Measurements from ENCODE around the gene MOSPD3.
A peak's percentile ranks its signal among the peaks of the same experiment; 100 is the strongest.

MOSPD3 gene

DNA sequence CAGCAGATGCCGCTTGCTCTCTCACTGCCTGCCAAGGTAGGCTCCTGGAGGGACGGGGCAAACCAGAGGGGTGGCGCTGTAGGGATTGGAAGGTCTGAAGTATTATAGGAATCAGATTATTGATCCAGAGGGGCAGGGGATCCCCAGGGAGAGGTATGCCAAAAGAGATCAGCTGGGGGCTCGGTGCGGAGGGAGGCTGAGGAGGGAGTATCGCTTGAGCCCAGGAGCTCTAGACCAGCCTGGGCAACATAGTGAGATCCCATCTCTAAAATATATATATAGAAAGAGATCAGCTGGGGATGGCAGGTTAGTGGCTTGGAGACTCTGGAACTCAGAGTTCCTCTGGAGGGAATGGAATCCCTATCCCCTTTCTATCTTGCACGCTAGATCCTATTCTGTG is 17.2 kb upstream of the MOSPD3 start:
- no peak for DNase-seq

DNA sequence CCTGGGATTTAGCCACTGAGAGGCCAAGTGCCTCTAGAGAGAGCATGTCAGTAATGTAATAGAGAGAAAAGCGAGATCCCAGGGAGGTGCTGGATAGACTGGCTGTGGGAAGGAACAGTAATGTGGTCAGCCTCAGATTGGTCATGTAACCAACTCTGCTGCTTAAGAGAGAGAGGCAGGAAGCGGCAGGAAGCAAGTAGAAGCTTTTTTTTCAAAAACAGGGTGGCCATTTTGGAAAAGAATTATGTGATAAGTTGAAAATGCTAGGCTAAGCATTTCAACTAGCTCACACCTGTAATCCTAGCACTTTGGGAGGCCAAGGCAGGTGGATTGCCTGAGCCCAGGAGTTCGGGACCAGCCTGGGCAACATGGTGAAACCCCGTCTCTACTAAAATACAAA is 13.9 kb upstream of the MOSPD3 start:
- no peak for DNase-seq

DNA sequence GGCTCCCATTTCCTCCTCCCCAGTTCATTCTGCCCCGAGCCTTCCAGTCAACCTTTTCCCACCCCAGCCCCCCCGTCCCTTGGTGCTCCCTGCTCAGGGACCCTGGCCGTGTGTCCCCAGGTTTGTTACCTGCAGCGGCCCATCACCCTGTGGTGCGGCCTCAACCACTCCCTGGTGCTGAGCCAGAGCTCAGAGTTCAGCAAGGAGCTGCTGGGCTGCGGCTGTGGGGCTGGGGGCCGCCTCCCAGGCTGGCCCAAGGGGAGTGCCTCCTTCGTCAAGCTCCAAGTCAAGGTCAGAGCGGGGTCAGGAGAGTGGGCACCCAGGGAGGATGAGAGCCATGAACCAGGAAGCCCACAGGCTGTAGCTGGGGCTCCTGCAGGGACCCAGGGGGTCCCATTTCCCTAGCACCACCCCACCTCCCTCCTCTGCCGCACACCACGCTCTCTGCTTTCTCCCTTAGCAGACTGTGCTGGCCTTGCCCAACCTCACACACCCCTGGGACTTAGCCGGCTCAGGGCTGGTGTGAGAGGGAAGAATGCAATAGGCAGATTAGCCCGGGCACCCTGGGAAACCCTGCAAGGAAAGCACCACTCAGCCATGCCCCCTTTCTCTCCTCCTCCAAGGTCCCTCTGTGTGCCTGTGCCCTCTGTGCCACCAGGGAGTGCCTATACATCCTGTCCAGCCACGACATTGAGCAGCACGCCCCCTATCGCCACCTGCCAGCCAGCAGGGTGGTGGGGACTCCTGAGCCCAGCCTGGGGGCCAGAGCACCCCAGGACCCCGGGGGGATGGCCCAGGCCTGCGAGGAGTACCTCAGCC is 12.2 kb upstream of the MOSPD3 start:
- DNase-seq: no peak

- no peak for DNase-seq
Observed at GRCh38 chr7:100600730-100601038, 11.7 kb upstream of the MOSPD3 start.

DNA sequence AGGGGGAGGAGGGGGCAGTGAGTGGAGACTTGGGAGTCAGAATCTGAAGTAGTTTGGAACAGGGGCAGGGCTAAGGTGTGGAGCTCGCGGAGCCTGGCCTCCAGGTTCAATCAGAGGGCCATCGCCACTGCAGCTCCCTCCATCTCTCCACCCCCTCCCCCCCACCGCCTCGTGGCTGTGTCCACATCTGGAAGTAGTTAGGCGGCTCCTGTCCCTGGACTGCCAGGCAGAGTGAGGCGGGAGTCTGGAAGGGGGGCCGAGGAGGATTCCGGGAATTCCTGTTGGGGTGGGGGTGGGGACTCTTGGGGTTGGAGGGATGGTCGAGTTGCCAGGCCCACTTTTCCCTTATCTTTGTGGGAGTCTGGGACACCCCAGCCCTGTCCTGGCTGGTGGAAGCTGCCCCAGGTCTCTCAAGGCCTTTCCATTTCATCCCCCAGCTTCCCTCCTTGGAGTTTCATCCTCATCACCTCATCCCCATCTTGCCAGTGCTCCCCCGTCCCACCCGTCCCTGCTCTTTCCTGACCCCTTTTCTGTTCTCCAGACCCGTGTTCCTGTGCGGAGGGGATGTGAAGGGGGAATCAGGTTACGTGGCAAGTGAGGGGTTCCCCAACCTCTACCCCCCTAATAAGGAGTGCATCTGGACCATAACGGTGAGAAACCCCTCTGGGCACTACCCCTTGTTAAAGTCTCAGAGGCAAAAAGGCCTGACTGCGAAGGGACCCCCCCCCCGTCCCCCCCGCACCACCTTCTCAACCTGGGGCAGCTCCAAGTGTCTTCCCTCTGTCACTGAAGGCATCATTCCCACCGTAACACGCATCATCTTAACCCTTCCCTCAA is 9.2 kb upstream of the MOSPD3 start:
- DNase-seq: no peak

- no peak for DNase-seq
Observed at GRCh38 chr7:100603726-100604027, 8.7 kb upstream of the MOSPD3 start.

- peak; percentile 79 to 83 for DNase-seq
Observed at GRCh38 chr7:100604028-100604975, 8.0 kb upstream of the MOSPD3 start.

DNA sequence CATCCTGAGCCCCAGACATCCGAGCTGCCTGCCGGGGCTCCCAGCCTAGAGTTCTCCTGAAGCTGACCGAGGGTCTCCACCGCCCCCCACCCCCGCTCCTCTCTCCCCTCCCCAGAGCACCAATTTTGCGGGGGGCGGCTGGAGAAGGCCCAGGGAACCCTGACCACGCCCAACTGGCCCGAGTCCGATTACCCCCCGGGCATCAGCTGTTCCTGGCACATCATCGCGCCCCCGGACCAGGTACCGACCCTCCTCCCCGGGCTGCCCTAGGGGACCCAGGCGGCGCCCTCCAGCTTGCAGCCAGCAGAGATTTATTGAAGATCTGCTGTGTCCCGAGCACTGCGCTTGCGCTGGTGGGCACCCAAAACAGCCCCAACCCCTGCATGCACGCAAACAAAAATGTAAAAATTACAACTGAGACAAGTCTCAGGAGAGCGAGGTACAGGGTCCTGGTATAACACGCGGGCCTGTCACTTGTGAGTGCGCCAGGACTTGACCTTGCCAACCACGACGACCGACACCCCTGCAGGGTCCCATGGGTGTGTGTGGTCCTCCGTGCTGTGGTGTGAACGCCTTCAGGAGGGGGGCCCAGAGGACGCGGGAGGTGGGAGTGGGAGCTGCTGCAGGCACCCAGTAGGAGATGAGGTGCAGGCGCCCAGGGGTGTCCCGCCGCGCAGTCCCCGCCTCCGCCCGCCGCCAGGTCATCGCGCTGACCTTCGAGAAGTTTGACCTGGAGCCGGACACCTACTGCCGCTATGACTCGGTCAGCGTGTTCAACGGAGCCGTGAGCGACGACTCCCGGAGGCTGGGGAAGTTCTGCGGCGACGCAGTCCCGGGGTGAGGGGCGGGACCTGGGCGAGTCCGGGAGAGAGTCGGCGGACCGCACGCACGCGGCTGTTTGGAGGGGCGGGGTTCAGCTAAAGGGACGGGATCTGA is 7.1 kb upstream of the MOSPD3 start:
- DNase-seq: peak; percentile 41 to 42

DNA sequence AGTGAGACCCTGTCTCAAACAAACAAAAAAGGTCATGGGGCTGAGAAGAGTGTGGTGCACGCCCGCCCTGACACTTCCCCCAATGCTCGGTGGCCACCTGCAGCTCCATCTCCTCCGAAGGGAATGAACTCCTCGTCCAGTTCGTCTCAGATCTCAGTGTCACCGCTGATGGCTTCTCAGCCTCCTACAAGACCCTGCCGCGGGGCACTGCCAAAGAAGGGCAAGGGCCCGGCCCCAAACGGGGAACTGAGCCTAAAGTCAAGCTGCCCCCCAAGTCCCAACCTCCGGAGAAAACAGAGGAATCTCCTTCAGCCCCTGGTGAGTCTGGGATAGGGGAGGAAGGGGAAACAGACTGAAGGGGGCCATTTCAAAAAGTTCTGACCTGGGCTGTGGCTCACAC is 6.0 kb upstream of the MOSPD3 start:
- no peak for DNase-seq

DNA sequence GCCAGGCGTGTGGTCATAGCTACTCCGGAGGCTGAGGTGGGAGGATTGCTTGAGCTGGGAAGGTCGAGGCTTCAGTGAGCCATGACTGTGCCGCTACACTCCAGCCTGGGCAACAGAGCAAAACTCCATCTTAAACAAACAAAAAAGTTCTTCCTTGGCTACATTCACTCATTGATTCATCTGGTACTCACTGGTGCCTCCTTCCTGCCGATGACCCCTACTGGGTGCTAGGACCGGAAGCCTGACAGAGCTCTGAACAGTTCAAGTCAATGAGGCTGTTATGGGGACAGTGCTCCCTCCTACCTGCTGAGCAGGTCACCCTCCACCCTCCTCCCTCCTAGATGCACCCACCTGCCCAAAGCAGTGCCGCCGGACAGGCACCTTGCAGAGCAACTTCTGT is 5.2 kb upstream of the MOSPD3 start:
- DNase-seq: no peak

- DNase-seq: no peak
Observed at GRCh38 chr7:100609958-100610357, 2.4 kb upstream of the MOSPD3 start.

GRCh38 chr7:100612730-100613390 is 520 bp downstream of the MOSPD3 start:
- peak in 1 of 2 donors; percentile 22 for DNase-seq

DNA sequence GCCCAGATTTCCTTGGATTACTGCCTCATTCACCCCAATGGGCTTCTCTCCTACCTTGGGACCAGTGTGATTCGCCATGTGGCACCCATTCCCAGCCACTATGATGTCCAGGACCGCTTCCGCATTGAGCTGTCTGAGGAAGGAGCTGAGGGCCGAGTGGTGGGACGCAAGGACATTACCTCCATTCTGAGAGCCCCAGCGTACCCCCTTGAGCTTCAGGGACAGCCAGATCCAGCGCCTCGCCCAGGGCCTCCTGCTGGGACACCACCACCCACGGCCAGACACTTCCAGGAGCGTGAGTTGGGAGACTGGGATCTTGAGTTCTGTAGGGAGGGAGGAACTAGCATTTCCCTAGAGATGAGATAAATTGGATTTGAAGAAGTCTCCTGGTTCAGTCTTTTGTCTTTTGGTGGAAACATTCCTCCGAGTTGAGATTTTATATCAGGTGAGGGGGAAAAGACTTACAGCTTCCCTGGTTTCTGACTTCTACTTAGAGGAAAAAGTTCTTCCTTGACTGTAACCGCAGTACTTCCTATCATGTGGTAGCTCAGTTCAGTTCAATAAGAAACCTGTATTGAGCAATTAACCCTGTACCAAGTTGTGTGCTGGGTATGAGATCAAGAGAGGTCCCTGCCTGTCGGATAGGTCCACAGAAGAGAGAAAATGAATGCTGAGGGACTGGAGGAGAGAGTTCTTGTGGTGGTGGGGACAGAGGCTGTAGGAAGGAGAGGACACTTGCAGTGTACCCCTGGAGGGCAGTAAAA is 1.3 kb downstream of the MOSPD3 start:
- DNase-seq: peak in 1 of 2 donors; percentile 13

DNA sequence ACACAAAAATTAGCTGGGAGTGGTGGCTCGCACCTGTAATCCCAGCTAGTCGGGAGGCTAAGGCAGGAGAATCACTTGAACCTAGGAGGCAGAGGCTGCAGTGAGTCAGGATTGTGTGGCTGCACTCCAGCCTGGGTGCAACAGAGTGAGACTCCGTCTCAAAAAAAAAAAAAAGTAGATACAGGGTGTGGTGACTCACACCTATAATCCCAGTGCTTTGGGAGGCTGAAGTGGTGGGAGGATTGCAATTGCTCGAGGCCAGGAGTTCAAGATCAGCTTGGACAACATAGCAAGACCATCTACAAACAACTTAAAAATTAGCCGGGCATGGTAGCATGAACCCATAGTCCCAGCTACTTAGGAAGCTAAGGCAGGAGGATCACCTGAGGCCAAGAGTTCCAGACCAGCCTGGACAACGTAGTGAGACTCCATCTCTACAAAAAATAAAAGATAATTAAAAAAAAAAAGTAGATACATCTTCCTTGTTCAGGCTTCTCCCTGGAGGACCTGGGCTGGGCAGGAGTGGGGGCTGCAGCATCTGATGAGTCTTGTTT is 2.0 kb downstream of the MOSPD3 start:
- no peak for DNase-seq

- no peak for DNase-seq
Observed at GRCh38 chr7:100620239-100620638, 7.9 kb downstream of the MOSPD3 start.

GRCh38 chr7:100620804-100621203 is 8.5 kb downstream of the MOSPD3 start:
- no peak for DNase-seq

GRCh38 chr7:100621554-100621953 is 9.2 kb downstream of the MOSPD3 start:
- no peak for DNase-seq

- DNase-seq: no peak
Observed at GRCh38 chr7:100623951-100624824, 11.8 kb downstream of the MOSPD3 start.

DNA sequence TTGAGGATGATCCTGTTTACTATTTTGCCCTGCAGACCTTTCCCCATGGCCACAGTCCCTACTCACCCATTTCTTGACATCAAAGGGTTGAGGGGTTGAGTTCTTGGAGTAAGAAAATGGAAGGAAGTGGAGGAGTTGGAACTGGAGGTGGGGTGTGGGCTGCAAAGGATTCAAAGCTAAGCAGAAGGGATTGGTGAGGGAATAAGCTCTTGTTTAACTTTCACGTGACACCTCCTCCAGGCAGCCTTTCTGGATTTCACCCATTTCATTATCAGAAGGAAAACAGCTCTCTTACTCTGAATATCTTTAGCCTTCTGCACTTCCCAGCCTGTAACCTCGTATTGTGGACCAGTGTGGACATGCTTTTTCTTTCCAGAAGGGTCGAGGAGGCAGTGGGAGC is 13.7 kb downstream of the MOSPD3 start:
- DNase-seq: no peak

All from CD4-positive, alpha-beta T cell treated with Interleukin-1 beta for 1 hour (primary cell).